Pons (tissue), 1 donor: ENCODE results near the gene CEP43.
A peak's percentile ranks its signal among the peaks of the same experiment; 100 is the strongest.

Experiments used
- DNase-seq: peaks from one replicate; pipeline ENCODE4 v3.0.0-alpha.2; 2016; ENCODE audit warnings: low spot score

CEP43 gene

GRCh38 chr6:167013067-167013466 lies 13.9 kb downstream of the CEP43 start:
- no peak for DNase-seq

GRCh38 chr6:167013946-167014345 lies 14.7 kb downstream of the CEP43 start:
- DNase-seq, result no peak

- DNase-seq, result no peak
These were observed 16.1 kb downstream of the CEP43 start for GRCh38 chr6:167015302-167015701.

- DNase-seq, result no peak
These were observed 21.0 kb downstream of the CEP43 start for GRCh38 chr6:167020206-167020605.

- no peak for DNase-seq
These were observed 28.1 kb downstream of the CEP43 start for GRCh38 chr6:167027308-167027707.

GRCh38 chr6:167027772-167028171 lies 28.6 kb downstream of the CEP43 start:
- DNase-seq, result no peak

- DNase-seq, result peak; percentile 22
These were observed 31.2 kb downstream of the CEP43 start for GRCh38 chr6:167030222-167031072.

GRCh38 chr6:167031082-167031709 lies 32.0 kb downstream of the CEP43 start:
- no peak for DNase-seq

- DNase-seq, result no peak
These were observed 34.9 kb downstream of the CEP43 start for GRCh38 chr6:167034056-167034455.

GRCh38 chr6:167037762-167038161 lies 38.6 kb downstream of the CEP43 start:
- DNase-seq, result no peak

GRCh38 chr6:167044696-167045095 lies 45.5 kb downstream of the CEP43 start:
- no peak for DNase-seq

- no peak for DNase-seq
These were observed 46.8 kb downstream of the CEP43 start for GRCh38 chr6:167045828-167046580.

- DNase-seq, result no peak
These were observed 47.8 kb downstream of the CEP43 start for GRCh38 chr6:167046861-167047495.

- peak; percentile 59 for DNase-seq
These were observed 48.4 kb downstream of the CEP43 start for GRCh38 chr6:167047554-167047953.
